Measurements from ENCODE around the gene ASB6. TPM values are rescaled to one million over a fixed set of nuclear protein-coding genes. Genes with fewer than 3 reads are reported as not detected.

Gene ASB6
- total and polyA plus RNA-seq, 2 of the 13 experiments (the other 11 are each of a cell fraction or from before 2014, with no cell fraction given): 8.2 to 8.4 TPM

DNA sequence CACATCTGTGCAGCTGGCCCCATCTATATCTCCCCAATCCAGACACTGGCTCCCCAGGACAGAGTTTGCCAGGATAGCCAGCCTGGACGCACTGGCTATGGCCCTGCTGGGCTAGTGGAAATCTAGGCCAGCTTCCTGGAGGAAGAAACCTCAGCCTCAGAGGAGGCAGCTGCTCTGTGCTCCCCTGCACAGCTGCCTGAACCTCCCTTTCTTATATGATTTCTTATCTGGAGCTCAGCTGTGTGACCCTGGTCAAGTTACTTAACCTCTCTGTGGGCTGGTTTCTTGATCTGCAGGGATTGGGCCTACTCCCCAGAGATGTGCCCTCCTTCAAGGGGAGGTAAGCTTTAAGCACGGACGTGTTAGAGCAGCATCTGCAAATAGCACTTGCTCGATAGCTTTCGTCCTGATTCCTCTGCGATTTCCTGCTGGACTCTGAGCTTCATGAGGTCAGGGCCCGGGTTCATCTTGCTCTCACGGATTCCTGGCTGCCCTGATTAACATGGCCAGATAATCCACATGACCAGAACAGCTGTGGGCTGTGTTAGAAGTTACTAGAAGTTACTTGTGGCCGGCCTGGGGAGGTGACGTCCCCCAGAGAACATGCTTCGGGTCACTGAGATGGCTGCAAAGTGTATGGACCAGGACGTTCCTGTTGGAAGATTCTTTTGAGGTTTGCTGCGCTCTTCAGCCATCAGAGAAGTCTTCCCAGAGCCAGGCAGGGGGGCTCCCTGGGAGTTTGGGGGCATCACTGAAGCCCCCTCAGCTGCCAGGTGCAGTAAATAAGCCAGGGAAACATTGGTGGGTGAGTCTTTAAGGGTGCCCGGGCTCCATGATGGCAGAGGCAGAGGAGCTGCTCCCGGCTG lies 35.6 kb downstream of the ASB6 start (continued):
- TF ChIP-seq ZNF879 (CRISPR knock-in tag; IDR thresholded peaks at IDR 0.05): 0 out of 2 replicates have a peak, but pooled peaks have one; percentile 77
- 0 out of 2 replicates have a peak, but pooled peaks have one; percentile 14 for TF ChIP-seq RERE (CRISPR knock-in tag; IDR thresholded peaks at IDR 0.05; ENCODE audit: low read depth)
- peak; percentile 87; the same call in 1 of the 2 replicates for TF ChIP-seq THRA (CRISPR knock-in tag; IDR thresholded peaks at IDR 0.05; ENCODE audit: borderline replicate concordance)
- TF ChIP-seq, protein P1, sequence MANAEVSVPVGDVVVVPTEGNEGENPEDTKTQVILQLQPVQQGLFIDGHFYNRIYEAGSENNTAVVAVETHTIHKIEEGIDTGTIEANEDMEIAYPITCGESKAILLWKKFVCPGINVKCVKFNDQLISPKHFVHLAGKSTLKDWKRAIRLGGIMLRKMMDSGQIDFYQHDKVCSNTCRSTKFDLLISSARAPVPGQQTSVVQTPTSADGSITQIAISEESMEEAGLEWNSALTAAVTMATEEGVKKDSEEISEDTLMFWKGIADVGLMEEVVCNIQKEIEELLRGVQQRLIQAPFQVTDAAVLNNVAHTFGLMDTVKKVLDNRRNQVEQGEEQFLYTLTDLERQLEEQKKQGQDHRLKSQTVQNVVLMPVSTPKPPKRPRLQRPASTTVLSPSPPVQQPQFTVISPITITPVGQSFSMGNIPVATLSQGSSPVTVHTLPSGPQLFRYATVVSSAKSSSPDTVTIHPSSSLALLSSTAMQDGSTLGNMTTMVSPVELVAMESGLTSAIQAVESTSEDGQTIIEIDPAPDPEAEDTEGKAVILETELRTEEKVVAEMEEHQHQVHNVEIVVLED (CRISPR knock-in tag; IDR thresholded peaks at IDR 0.05; ENCODE audit: borderline replicate concordance): peak; percentile 39; the same call in 1 of the 2 replicates
- no peak for TF ChIP-seq ZSCAN31 (CRISPR knock-in tag; IDR thresholded peaks at IDR 0.05; ENCODE audit: low read depth)
- TF ChIP-seq BHLHE40 (IDR thresholded peaks at IDR 0.05; ENCODE audit: low read length): no peak
- TF ChIP-seq FOXP4 (CRISPR knock-in tag; IDR thresholded peaks at IDR 0.05): 0 out of 2 replicates have a peak, but pooled peaks have one; percentile 49
- peak; percentile 88 for TF ChIP-seq TEAD3 (CRISPR knock-in tag; optimal IDR thresholded peaks at IDR 0.05; ENCODE audit: borderline replicate concordance)
- peak; percentile 71; the same call in 1 of the 2 replicates for TF ChIP-seq ERF (CRISPR knock-in tag; IDR thresholded peaks at IDR 0.05)
- no peak for TF ChIP-seq GLI4 (CRISPR knock-in tag; IDR thresholded peaks at IDR 0.05; ENCODE audit: borderline replicate concordance)
